Activated T-helper 2 cell treated with anti-CD3 and anti-CD28 coated beads, Interferon-gamma antibody, Interleukin-2, Interleukin-4, amounts not matched to agents 10 μg/mL and 5 μg/mL and 100 μg/mL, durations not matched to agents 14 hours and 24 hours and 36 hours (primary cell): Measurements from ENCODE around the gene POP7. TPM values are rescaled to one million over a fixed set of nuclear protein-coding genes. Genes with fewer than 3 reads are reported as not detected.
A peak's percentile ranks its signal among the peaks of the same experiment; 100 is the strongest.

Source experiments
- DNase-seq: peaks from one replicate; pipeline ENCODE4 v3.0.0; 2021; ENCODE audit warnings: low spot score
- H3K27ac Mint-ChIP-seq: one replicate; pipeline ENCODE4 v1.8.0; 2021; ENCODE audit warnings: mixed read lengths
- H3K27me3 Mint-ChIP-seq: one replicate; pipeline ENCODE4 v1.8.0; 2021; ENCODE audit warnings: low read depth, mixed read lengths
- H3K36me3 Mint-ChIP-seq: one replicate; pipeline ENCODE4 v1.8.0; 2021; ENCODE audit warnings: low read depth, mixed read lengths
- H3K4me1 Mint-ChIP-seq: one replicate; pipeline ENCODE4 v1.8.0; 2021; ENCODE audit warnings: low read depth, mixed read lengths
- H3K4me3 Mint-ChIP-seq: one replicate; pipeline ENCODE4 v1.8.0; 2021; ENCODE audit warnings: low read depth, mild to moderate bottlenecking, moderate library complexity, mixed read lengths
- H3K9me3 Mint-ChIP-seq: one replicate; pipeline ENCODE4 v1.8.0; 2021; ENCODE audit warnings: mixed read lengths
- intact Hi-C: fragments of 100-400 bp; cut with micrococcal nuclease; formaldehyde crosslinking; loops from one replicate; pipeline ENCODE4 v1.15.1; 2023
- total RNA-seq: library from RNA; stranded (reverse); gene quantifications from 2 replicates; pipeline ENCODE4 v1.2.3, GENCODE V29; 2022

The POP7 gene
- total RNA-seq, 1 donor from 2014 or later = 67.6 TPM

DNA sequence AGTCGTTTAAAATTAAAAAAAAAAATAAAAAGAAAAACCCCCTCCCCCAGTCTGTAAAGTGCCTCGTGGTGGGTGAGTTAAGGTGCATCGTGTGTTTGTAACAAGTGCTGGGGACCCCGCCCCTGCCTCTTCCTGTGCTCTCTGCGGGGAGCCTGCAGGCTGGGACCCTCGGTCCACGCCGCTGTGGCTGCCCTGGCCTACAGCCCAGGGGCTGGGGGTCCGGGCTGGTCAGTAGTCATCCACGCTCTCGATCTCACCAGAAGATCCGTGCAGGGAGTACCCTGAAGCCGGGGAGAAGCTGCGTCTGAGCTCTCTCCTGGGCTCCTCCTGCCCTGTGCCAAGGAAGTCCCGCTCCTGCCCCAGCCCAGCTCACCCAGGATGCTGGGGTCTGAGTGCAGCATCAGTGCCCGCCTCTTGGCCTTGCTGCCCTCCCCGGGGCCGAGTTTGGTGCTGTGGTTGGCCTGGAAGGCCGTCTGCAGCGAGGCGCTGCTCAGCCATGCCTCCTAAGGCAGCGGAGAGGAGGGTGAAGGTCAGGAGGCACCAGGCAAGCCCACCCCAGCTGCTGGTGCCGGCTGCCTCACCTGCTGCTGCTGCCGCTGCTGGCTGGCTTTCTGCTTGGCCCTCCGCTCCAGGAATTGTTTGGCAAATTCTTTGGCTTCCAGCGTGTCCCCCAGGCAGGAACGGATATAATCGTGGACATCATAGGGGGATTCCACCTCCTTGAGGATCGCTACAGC, 24.3 kb upstream of the POP7 start:
- intact Hi-C loops = no loop called here
- no peak overlapping the region for H3K27ac Mint-ChIP-seq
- DNase-seq = no peak
- H3K36me3 Mint-ChIP-seq = peaks cover 48% of the 10 kb centered on the region
- H3K4me3 Mint-ChIP-seq = peak overlapping the region; percentile 2
- H3K4me1 Mint-ChIP-seq = peaks cover 7% of the 10 kb centered on the region
- H3K27me3 Mint-ChIP-seq = no peaks in the 10 kb centered on the region
- H3K9me3 Mint-ChIP-seq = no peaks in the 10 kb centered on the region

DNA sequence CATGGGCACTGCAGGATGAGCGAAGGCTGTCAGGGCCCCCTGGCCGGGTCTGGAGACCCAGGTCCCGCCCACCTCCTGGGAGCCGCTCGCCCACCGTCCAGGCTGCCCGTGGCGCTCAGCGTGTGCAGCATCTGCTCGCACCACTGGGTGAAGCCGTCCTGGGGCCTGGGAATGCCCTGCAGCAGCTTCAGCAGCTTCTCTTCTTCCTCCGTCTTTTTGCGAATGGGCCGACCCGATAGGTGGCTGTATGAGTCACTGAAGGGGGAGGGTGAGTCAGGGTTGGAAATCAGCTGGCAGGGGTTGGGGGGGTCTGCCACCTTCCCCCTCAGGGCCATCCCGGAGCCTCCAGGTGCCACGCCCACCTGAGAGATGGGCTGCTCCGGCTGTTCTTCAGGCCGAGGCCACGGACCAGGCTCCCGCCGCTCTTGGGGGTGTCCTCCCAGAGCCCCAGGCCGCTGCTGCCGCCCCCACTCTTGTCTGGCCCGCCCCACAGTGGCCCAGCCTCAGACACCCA, 23.6 kb upstream of the POP7 start:
- H3K4me3 Mint-ChIP-seq = no peak overlapping the region
- intact Hi-C loops = no loop called here
- no peaks in the 10 kb centered on the region for H3K9me3 Mint-ChIP-seq
- H3K4me1 Mint-ChIP-seq = peaks cover 5% of the 10 kb centered on the region
- no peaks in the 10 kb centered on the region for H3K27me3 Mint-ChIP-seq
- no peak for DNase-seq
- peaks cover 48% of the 10 kb centered on the region for H3K36me3 Mint-ChIP-seq
- no peak overlapping the region for H3K27ac Mint-ChIP-seq

DNA sequence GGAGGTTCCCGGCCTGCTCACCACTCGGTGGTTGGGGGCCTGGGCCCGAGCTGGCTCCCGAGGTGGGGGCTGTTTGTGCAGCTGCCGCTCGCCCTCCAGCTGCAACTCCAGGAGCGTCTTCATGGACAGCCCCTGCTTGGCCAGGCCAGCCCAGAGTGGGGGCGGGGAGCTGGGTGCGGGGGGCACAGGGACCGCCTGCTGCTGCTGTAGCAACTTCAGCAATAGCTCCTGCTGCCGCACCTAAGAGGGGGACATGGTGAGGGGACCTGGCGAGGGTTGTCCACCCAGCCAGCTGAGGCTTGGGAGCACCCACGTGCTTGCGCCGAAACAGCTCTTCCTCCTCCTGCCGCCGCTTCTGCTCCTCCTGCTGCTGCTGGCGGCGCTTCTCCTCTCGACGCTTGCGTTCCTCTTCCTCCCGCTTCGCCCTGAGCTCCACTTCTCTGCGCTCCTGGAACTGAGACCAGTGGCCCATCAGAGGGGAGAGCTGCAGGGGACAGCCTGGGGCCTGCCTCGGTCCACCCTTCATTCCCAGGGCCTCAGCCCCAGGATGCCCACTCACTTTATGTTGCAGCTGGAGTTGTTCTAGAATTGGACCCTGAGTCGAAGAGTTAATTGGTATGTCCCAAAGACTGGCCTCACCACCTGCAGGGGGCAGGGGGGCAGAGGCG, 22.8 kb upstream of the POP7 start:
- no peaks in the 10 kb centered on the region for H3K27me3 Mint-ChIP-seq
- no peak for DNase-seq
- no peak overlapping the region for H3K4me3 Mint-ChIP-seq
- no peak overlapping the region for H3K27ac Mint-ChIP-seq
- peaks cover 5% of the 10 kb centered on the region for H3K4me1 Mint-ChIP-seq
- peaks cover 46% of the 10 kb centered on the region for H3K36me3 Mint-ChIP-seq
- no peaks in the 10 kb centered on the region for H3K9me3 Mint-ChIP-seq
- intact Hi-C loops = no loop called here

DNA sequence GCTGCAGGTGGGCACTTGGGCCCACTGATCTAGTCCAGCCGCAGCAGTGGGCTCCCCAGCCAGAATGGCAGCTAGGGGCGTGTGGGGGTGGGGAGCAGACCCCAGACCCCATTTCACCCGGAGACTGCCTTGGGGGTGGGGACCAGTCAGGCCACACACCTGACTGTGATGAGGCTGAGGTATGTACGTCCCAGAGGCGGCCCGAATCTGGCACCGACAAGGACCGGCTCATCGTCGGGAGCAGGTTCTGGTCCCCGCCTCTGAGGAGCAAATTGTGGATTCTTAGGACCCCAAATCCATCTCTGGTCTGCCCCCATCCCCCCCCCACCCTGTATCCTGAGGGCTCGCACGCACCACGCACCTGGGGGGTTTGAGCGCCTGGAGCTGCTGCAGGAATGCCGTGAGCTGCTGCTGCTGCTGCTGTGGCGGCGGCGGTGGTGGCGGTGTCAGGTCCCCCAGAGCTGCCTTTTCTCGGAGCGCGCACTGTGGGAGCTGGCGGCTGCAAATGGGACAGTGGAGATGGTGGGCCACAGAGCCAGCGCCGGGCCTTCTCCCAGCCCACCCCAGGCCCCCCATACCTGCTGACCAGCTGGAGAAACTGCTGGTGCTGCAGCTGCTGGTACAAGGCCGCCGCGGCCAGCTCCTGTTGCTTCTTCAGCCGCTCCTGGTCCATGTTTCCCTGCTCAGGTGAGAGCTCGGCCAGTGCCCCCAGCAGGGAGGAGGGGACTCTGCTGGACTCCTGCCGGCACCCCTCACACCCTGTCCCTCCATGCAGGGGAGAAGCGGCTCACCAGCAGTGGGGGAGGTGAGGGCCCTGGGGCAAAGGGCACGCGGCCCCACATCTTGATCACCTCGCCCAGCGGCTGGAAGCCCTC, 22.0 kb upstream of the POP7 start:
- H3K27ac Mint-ChIP-seq = no peak overlapping the region
- H3K4me3 Mint-ChIP-seq = no peak overlapping the region
- peaks cover 5% of the 10 kb centered on the region for H3K4me1 Mint-ChIP-seq
- H3K36me3 Mint-ChIP-seq = peaks cover 49% of the 10 kb centered on the region
- intact Hi-C loops = no loop called here
- no peaks in the 10 kb centered on the region for H3K27me3 Mint-ChIP-seq
- no peak for DNase-seq
- H3K9me3 Mint-ChIP-seq = no peaks in the 10 kb centered on the region

DNA sequence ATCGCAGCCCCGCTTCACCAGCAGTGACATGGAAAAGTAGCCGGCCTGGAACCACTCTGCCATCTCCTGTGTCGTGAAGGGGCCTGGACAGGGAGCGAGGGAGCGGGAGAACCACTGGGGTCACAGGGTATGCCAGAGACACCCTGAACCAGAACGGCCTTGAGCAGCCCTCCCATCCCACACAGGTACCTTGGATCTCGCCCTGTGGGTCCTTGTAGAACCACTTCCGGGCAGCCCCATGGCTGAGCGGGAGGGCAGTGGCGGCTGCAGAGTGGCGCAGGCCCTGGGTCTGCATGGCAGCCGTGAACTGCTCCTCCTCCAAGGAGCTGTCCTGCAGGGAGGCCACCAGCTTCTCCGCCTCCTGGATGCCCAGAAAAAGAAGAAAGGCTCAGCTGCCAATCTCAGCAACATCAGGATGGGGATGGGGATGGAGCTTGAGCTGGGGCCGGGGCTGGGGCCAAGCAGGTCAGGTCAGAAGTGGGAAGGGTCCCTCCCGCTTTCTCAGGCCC, 21.3 kb upstream of the POP7 start:
- Mint-ChIP-seq H3K27me3 (no peaks in the 10 kb centered on the region), H3K4me1 (peaks cover 5% of the 10 kb centered on the region), H3K9me3 (no peaks in the 10 kb centered on the region), H3K27ac (no peak overlapping the region), H3K36me3 (peaks cover 46% of the 10 kb centered on the region), H3K4me3 (no peak overlapping the region)
- intact Hi-C loops = no loop called here
- no peak for DNase-seq

DNA sequence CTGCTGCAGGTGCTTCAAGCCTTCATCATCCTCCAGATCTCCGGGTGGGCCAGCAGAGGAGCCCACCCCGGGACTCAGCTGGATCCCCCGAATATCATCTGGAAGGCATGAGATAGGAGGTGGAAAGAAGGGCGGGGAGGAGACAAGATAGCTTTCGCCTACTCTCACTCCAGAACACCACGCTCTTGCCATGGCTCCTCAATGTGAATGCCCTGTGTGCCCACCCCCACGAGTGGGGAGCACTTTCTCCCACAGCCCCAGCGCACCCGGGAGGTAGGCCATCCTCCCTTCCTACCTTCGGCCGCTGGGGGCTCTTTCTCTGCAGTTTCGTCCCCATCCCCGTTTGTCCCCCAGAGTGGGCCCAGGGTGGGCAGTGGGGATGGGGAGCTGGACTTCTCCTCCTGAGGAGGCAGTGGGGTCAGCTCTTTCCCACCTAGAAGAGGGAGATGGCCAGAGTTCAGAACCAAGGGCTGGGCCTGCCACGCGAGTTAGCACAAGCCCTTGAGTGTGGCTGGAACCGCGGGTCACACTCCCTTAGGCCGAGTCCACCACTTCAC, 20.8 kb upstream of the POP7 start:
- intact Hi-C loops = no loop called here
- Mint-ChIP-seq H3K4me1 (peaks cover 3% of the 10 kb centered on the region), H3K9me3 (no peaks in the 10 kb centered on the region), H3K27me3 (no peaks in the 10 kb centered on the region), H3K4me3 (no peak overlapping the region), H3K36me3 (peaks cover 43% of the 10 kb centered on the region), H3K27ac (no peak overlapping the region)
- no peak for DNase-seq

DNA sequence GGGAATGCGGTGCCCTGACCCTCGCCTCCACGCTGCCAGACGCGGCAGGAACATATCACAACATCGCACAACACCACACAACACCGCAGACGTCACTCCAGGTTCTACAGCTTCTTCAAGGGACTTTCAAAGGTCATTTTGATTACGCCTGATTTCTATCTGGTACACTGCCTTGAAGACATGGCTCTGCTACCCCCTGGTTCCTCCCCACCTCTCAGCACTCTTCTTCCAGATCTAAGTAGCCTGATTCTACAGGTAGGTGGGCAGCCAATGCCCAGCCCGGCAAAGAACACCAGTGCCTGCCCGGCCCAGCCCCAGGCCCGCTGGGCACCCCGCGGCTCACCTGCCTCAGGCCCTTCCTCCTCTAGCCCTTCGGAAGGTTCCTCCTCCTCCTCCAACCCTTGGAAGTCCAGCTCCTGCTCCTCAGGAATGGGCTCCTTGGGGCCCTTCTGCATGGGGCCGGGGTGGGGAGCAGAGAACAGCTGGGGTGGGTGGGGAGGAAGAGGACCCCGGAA, 20.2 kb upstream of the POP7 start:
- H3K27me3 Mint-ChIP-seq = no peaks in the 10 kb centered on the region
- H3K4me3 Mint-ChIP-seq = no peak overlapping the region
- H3K4me1 Mint-ChIP-seq = peaks cover 2% of the 10 kb centered on the region
- no peak overlapping the region for H3K27ac Mint-ChIP-seq
- intact Hi-C loops = no loop called here
- H3K36me3 Mint-ChIP-seq = peaks cover 41% of the 10 kb centered on the region
- no peak for DNase-seq
- H3K9me3 Mint-ChIP-seq = no peaks in the 10 kb centered on the region

DNA sequence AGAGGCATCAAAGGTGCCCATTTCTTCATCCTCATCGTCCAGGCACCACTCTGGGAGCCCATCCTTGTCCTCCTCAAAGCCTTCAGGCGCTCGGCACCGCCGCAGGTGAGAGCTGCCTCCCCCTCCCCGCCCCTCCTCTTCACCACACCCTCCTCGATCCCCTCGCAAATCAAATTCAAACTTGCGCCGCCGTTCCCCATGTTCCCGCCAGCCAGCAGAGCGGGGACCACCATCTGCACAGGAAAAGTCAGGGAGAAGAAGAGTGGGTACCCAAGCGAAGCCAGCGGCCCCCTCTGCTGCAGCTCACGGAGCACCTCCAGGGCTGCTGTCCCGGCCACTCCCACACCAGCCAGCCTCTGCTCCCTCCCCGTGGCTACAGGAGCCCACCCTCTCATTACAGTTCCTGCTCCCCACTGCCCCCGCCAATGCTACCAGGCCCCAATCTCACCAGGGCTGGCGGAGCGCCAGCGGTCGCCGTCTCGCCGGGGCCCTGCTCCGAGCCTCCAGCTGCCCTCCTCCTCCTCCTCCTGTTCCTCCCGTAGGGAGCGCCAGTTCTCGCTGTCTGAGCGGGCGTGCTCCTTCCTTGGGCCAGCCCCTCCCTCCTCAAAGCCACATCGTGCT, 19.6 kb upstream of the POP7 start:
- intact Hi-C loops = no loop called here
- no peak for DNase-seq
- peaks cover 2% of the 10 kb centered on the region for H3K4me1 Mint-ChIP-seq
- H3K27me3 Mint-ChIP-seq = no peaks in the 10 kb centered on the region
- no peak overlapping the region for H3K27ac Mint-ChIP-seq
- peaks cover 41% of the 10 kb centered on the region for H3K36me3 Mint-ChIP-seq
- no peaks in the 10 kb centered on the region for H3K9me3 Mint-ChIP-seq
- H3K4me3 Mint-ChIP-seq = no peak overlapping the region

DNA sequence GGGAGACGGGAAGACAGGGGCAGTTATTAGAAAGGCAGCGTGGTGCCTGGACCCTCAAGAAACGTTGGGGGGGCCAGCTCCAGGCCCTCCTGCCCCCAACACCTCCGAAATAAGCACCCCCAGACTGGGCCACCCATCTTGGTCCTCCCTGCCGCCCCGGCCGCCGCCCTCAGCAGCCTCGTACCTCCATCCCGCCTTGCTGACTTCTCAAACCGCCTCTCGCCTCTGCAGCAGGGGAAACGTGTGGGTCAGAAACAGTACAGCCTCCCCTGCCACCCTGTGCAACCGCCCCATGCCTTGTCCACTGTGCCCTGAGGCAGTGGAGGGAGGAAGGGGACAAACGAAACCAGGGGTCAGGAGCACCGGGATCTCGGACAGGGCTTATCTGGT, 19.1 kb upstream of the POP7 start:
- DNase-seq = no peak
- H3K27me3 Mint-ChIP-seq = no peaks in the 10 kb centered on the region
- peaks cover 42% of the 10 kb centered on the region for H3K36me3 Mint-ChIP-seq
- no peak overlapping the region for H3K27ac Mint-ChIP-seq
- H3K4me3 Mint-ChIP-seq = no peak overlapping the region
- intact Hi-C loops = no loop called here
- H3K9me3 Mint-ChIP-seq = no peaks in the 10 kb centered on the region
- H3K4me1 Mint-ChIP-seq = peaks cover 3% of the 10 kb centered on the region

DNA sequence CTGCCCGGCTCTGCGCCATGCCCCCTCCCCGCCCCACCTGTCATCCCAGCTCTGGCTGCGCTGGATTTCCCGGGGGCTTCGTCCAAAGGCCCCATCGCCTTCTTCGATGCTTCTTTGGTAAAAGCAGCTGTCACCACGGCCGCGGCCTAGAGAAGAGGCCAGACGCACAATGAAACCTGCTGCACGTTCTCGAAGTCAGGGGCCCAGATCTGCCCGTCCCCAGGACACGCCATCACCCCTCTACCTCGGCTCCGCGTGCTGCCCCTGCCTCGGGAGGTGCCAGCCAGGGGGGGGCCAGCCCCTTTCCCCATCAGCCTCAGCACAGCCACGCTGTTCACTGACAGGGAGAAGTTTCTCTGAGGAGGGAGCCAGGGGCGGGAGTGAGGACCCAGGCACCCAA, 18.7 kb upstream of the POP7 start:
- Mint-ChIP-seq H3K9me3 (no peaks in the 10 kb centered on the region), H3K36me3 (peaks cover 43% of the 10 kb centered on the region), H3K27me3 (no peaks in the 10 kb centered on the region), H3K4me1 (peaks cover 7% of the 10 kb centered on the region), H3K27ac (no peak overlapping the region), H3K4me3 (no peak overlapping the region)
- DNase-seq = no peak
- intact Hi-C loops = no loop called here

DNA sequence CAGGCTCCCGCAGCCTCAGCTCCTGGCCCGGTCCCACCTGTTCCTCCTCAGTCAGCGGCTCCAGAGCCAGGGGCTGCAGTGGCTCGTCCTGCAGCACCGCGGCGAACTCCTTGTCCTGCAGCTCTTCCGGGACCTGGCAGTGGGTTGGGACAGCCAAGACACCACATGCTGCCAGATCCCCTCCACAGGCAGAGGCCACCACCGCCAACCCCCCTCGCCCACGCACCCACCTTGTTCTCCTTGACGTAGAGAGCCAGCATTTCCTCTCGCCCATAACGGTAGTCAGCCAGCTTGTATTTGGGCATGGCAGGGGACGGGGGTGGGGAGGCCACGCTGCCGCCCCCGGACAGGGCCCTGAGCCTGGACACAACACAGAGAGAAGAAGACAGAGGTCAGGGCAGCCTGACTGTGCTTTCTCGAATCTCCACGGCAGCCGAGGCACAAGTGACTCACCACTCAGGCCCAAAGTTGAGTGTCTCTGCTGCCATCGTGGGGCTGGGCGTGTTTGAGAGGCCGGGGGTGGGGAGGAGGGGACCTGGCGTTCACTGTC, 18.1 kb upstream of the POP7 start:
- no peak overlapping the region for H3K27ac Mint-ChIP-seq
- H3K4me1 Mint-ChIP-seq = peaks cover 13% of the 10 kb centered on the region
- intact Hi-C loops = no loop called here
- H3K36me3 Mint-ChIP-seq = peaks cover 49% of the 10 kb centered on the region
- no peaks in the 10 kb centered on the region for H3K27me3 Mint-ChIP-seq
- no peaks in the 10 kb centered on the region for H3K9me3 Mint-ChIP-seq
- no peak overlapping the region for H3K4me3 Mint-ChIP-seq
- no peak for DNase-seq
